H1 (cell line): ENCODE data around the gene DGCR6L. TPM values are rescaled to one million over a fixed set of nuclear protein-coding genes. Genes with fewer than 3 reads are reported as not detected.

Experiments used
- CTCF ChIA-PET: fragments of 300-600 bp; sonication (Branson Sonifier 250); formaldehyde crosslinking; loops from one replicate; lab custom pipeline; 2021; ENCODE audit not compliant: partially characterized antibody; lab: Charles Lee
- POLR2A ChIA-PET: fragments of 300-600 bp; sonication (Branson Sonifier 250); formaldehyde crosslinking; loops from one replicate; lab custom pipeline; 2021; ENCODE audit warnings: inconsistent platforms; ENCODE audit not compliant: partially characterized antibody; lab: Charles Lee
- DNase-seq, 2 experiments: peaks; one replicate each; pipeline versions ENCODE4 v3.0.0 to v3.0.0-alpha.2; 2010 to 2022; ENCODE audit warnings: low spot score in 2 of 2, low read depth in 1 of 2, mixed read lengths in 1 of 2
- FAIRE-seq: peaks from 2 replicates; lab custom pipeline; 2011; peaks lifted over from hg19 to GRCh38; lab: Jason Lieb, UNC
- H2AFZ ChIP-seq: 2 replicates; pipeline ENCODE4 v1.8.1; 2012; ENCODE audit warnings: low read length, inconsistent platforms
- H2AK5ac ChIP-seq: 2 replicates; pipeline ENCODE4 v1.6.1; 2013; ENCODE audit warnings: low read depth, low read length
- H2BK120ac ChIP-seq: replicated peaks from 2 replicates; pipeline ENCODE3; 2013; ENCODE audit warnings: low read depth, low read length, inconsistent platforms
- H2BK12ac ChIP-seq: 2 replicates; pipeline ENCODE4 v1.6.1; 2013; ENCODE audit warnings: low read depth, low read length
- H2BK15ac ChIP-seq: 2 replicates; pipeline ENCODE4 v1.6.1; 2013; ENCODE audit warnings: low read length
- H2BK20ac ChIP-seq: 2 replicates; pipeline ENCODE4 v1.6.1; 2013; ENCODE audit warnings: low read length
- H2BK5ac ChIP-seq: 2 replicates; pipeline ENCODE4 v1.6.1; 2013; ENCODE audit warnings: low read depth, low read length
- H3K14ac ChIP-seq: 2 replicates; pipeline ENCODE4 v1.6.1; 2013; ENCODE audit warnings: inconsistent platforms; ENCODE audit not compliant: insufficient read length
- H3K18ac ChIP-seq: 2 replicates; pipeline ENCODE4 v1.6.1; 2013; ENCODE audit warnings: low read length; ENCODE audit errors: extremely low read depth
- H3K23ac ChIP-seq: 2 replicates; pipeline ENCODE4 v1.6.1; 2013; ENCODE audit warnings: inconsistent platforms; ENCODE audit not compliant: insufficient read length
- H3K23me2 ChIP-seq: 2 replicates; pipeline ENCODE4 v1.6.1; 2013; ENCODE audit warnings: low read depth, low read length
- H3K27ac ChIP-seq: 2 replicates; pipeline ENCODE4 v1.6.1; 2011; ENCODE audit warnings: low read depth, low read length, inconsistent platforms
- H3K27me3 ChIP-seq, 4 experiments: replicated peaks in 1 of 4; 1 replicate in 1 of 4; 2 replicates in 3 of 4; pipeline versions ENCODE4 v1.6.1 to v1.8.1; 2011 to 2013; ENCODE audit warnings: low read length in 3 of 4, mild to moderate bottlenecking in 3 of 4, inconsistent platforms in 2 of 4, mixed read lengths in 2 of 4, moderate library complexity in 1 of 4; ENCODE audit not compliant: control insufficient read depth in 3 of 4, insufficient read depth in 3 of 4; ENCODE audit errors: extremely low read depth in 1 of 4
- H3K36me3 ChIP-seq, 4 experiments: 2 replicates each; pipeline versions ENCODE4 v1.6.1 to v1.8.1; 2011 to 2013; ENCODE audit warnings: mild to moderate bottlenecking in 4 of 4, low read length in 3 of 4, moderate library complexity in 2 of 4, control low read depth in 1 of 4, inconsistent platforms in 1 of 4; ENCODE audit not compliant: insufficient read depth in 4 of 4, control insufficient read depth in 2 of 4
- H3K4ac ChIP-seq: replicated peaks from 2 replicates; pipeline ENCODE3; 2013; ENCODE audit warnings: low read length, low read depth, mixed read lengths, inconsistent platforms; ENCODE audit not compliant: insufficient read length
- H3K4me1 ChIP-seq, 4 experiments: replicated peaks in 1 of 4; 1 replicate in 1 of 4; 2 replicates in 3 of 4; pipeline versions ENCODE4 v1.6.1 to v1.8.1; 2011 to 2013; ENCODE audit warnings: low read length in 3 of 4, inconsistent platforms in 2 of 4, mixed read lengths in 1 of 4; ENCODE audit not compliant: insufficient read depth in 4 of 4, control insufficient read depth in 3 of 4
- H3K4me2 ChIP-seq, 2 experiments: 2 replicates each; pipeline versions ENCODE4 v1.6.1 to v1.8.1; 2011 to 2013; ENCODE audit warnings: low read depth in 2 of 2, low read length in 2 of 2, control low read depth in 1 of 2, inconsistent platforms in 1 of 2, mild to moderate bottlenecking in 1 of 2; ENCODE audit not compliant: insufficient read depth in 1 of 2
- H3K4me3 ChIP-seq, 4 experiments: fragments of 200-600, 300-600 bp in 1 of 4; sonication (generic), shearing (Covaris generic), sonication (Bioruptor Twin) in 1 of 4; 2 replicates each; pipeline versions ENCODE4 v1.5.1 to v1.8.1; 2011 to 2016; ENCODE audit warnings: low read length in 4 of 4, low read depth in 3 of 4, control low read depth in 2 of 4, inconsistent platforms in 2 of 4, mild to moderate bottlenecking in 2 of 4, mixed read lengths in 1 of 4, moderate library complexity in 1 of 4; ENCODE audit not compliant: insufficient read depth in 2 of 4; ENCODE audit errors: extremely low read depth in 1 of 4
- H3K56ac ChIP-seq: replicated peaks from 2 replicates; pipeline ENCODE3; 2013; ENCODE audit warnings: low read depth, mild to moderate bottlenecking, mixed read lengths, low read length, inconsistent platforms; ENCODE audit not compliant: insufficient read length
- H3K79me1 ChIP-seq: 2 replicates; pipeline ENCODE4 v1.6.1; 2013; ENCODE audit warnings: low read depth, low read length, control low read depth
- H3K79me2 ChIP-seq, 2 experiments: 2 replicates each; pipeline versions ENCODE4 v1.6.1 to v1.8.1; 2012 to 2013; ENCODE audit warnings: low read length in 2 of 2, mild to moderate bottlenecking in 2 of 2, inconsistent platforms in 1 of 2; ENCODE audit not compliant: insufficient read depth in 2 of 2, control insufficient read depth in 1 of 2
- H3K9ac ChIP-seq, 4 experiments: replicated peaks in 1 of 4; 1 replicate in 1 of 4; 2 replicates in 3 of 4; pipeline versions ENCODE4 v1.6.1 to v1.8.1; 2011 to 2013; ENCODE audit warnings: low read depth in 3 of 4, low read length in 3 of 4, control low read depth in 2 of 4, mild to moderate bottlenecking in 2 of 4, moderate library complexity in 2 of 4, inconsistent platforms in 1 of 4; ENCODE audit errors: extremely low read depth in 1 of 4
- H3K9me3 ChIP-seq, 2 experiments: 2 replicates each; pipeline versions ENCODE4 v1.6.1 to v1.8.1; 2012 to 2013; ENCODE audit warnings: mild to moderate bottlenecking in 2 of 2, moderate library complexity in 2 of 2, control low read depth in 1 of 2, inconsistent platforms in 1 of 2, low read depth in 1 of 2, low read length in 1 of 2, mixed read lengths in 1 of 2; ENCODE audit not compliant: insufficient read depth in 2 of 2
- H4K20me1 ChIP-seq, 2 experiments: replicated peaks in 1 of 2; 2 replicates each; pipeline versions ENCODE3 to v1.8.1; 2011 to 2013; ENCODE audit warnings: inconsistent platforms in 2 of 2, low read length in 2 of 2, mild to moderate bottlenecking in 1 of 2; ENCODE audit not compliant: insufficient read depth in 2 of 2, control insufficient read depth in 1 of 2
- H4K5ac ChIP-seq: 2 replicates; pipeline ENCODE4 v1.6.1; 2013; ENCODE audit warnings: low read length, low read depth, mixed read lengths, inconsistent platforms; ENCODE audit not compliant: insufficient read length
- H4K8ac ChIP-seq: 2 replicates; pipeline ENCODE4 v1.8.0; 2013; ENCODE audit warnings: mild to moderate bottlenecking, moderate library complexity, low read length, inconsistent platforms; ENCODE audit not compliant: insufficient read depth; ENCODE audit errors: extremely low read depth
- H4K91ac ChIP-seq: replicated peaks from 2 replicates; pipeline ENCODE3; 2013; ENCODE audit warnings: low read length, mixed read lengths, inconsistent platforms; ENCODE audit not compliant: insufficient read length
- BACH1 ChIP-seq: IDR thresholded peaks from 2 replicates; pipeline ENCODE4 v1.6.1; 2012; ENCODE audit warnings: low read length, improper control_type of control experiment
- BCL11A ChIP-seq, 2 experiments: IDR thresholded peaks; one replicate each; pipeline ENCODE4 v1.6.1; 2011; ENCODE audit warnings: low read depth in 2 of 2, low read length in 2 of 2, mild to moderate bottlenecking in 2 of 2
- CHD2 ChIP-seq: IDR thresholded peaks from 2 replicates; pipeline ENCODE4 v1.6.1; 2012; ENCODE audit warnings: low read length, improper control_type of control experiment
- EGR1 ChIP-seq: IDR thresholded peaks from 2 replicates; pipeline ENCODE4 v1.6.1; 2011; ENCODE audit warnings: low read depth, low read length, borderline replicate concordance
- KDM1A ChIP-seq: fragments of 200-600, 300-600 bp; sonication (generic); IDR thresholded peaks from 2 replicates; pipeline ENCODE4 v1.7.1; 2016; ENCODE audit warnings: mild to moderate bottlenecking, low read length, borderline replicate concordance
- POLR2A ChIP-seq, 2 experiments: IDR thresholded peaks; 1 replicate in 1 of 2; 2 replicates in 1 of 2; pipeline ENCODE4 v1.6.1; 2011; ENCODE audit warnings: low read depth in 2 of 2, low read length in 2 of 2, mild to moderate bottlenecking in 2 of 2; ENCODE audit errors: control extremely low read depth in 1 of 2
- RBBP5 ChIP-seq: IDR thresholded peaks from 2 replicates; pipeline ENCODE4 v1.7.1; 2012; ENCODE audit warnings: low read depth, mild to moderate bottlenecking, inconsistent platforms, low read length, moderate library complexity, borderline replicate concordance
- SIX5 ChIP-seq: IDR thresholded peaks from 2 replicates; pipeline ENCODE4 v1.6.1; 2011; ENCODE audit warnings: mild to moderate bottlenecking, low read depth, low read length
- TAF1 ChIP-seq: IDR thresholded peaks from 2 replicates; pipeline ENCODE4 v1.6.1; 2011; ENCODE audit warnings: mild to moderate bottlenecking, low read depth, low read length
- TAF7 ChIP-seq: optimal IDR thresholded peaks from 2 replicates; pipeline ENCODE3; 2011; ENCODE audit warnings: low read depth, mild to moderate bottlenecking, inconsistent platforms, low read length, moderate library complexity, borderline replicate concordance
- TEAD4 ChIP-seq: IDR thresholded peaks from 2 replicates; pipeline ENCODE4 v1.6.1; 2012; ENCODE audit warnings: low read depth, low read length, inconsistent platforms, mixed read lengths
- YY1 ChIP-seq: IDR thresholded peaks from 2 replicates; pipeline ENCODE4 v1.6.1; 2011; ENCODE audit warnings: low read depth, mild to moderate bottlenecking, low read length
- WGBS, 2 experiments: shearing (Covaris generic) in 1 of 2; methylation state at CpG; one replicate each; pipeline versions ENCODE4 v1.1.6 to v1.1.7; 2013 to 2015; ENCODE audit warnings: low lambda C conversion rate in 2 of 2, mixed read lengths in 2 of 2, inconsistent platforms in 1 of 2, low coverage in 1 of 2, missing lambda C conversion rate in 1 of 2; ENCODE audit not compliant: insufficient replicate concordance in 2 of 2, insufficient coverage in 1 of 2, insufficient read length in 1 of 2; ENCODE audit errors: extremely low coverage in 1 of 2, missing lambda C conversion rate in 1 of 2; 5-methylcytosine and 5-hydroxymethylcytosine counted together
- polyA plus RNA-seq, 7 experiments: library from polyadenylated mRNA; depleted of rRNA in 3 of 7; stranded (reverse) in 5 of 7; unstranded in 2 of 7; fragments of >200 nt in 5 of 7; fragments of 200-250 nt in 2 of 7; gene quantifications; 1 replicate in 5 of 7; 2 replicates in 1 of 7; 4 replicates in 1 of 7; pipeline versions ENCODE4 v1.2.1 to v1.2.3, GENCODE V29; 2011 to 2013; ENCODE audit warnings: missing spikeins in 2 of 7, mixed read lengths in 2 of 7
- total RNA-seq: library from RNA; stranded (reverse); fragmentation: NEBNext Ultra II Directional; extraction: Animal tissue kit (Norgen Biotek cat#: 25700); gene quantifications from 2 replicates; pipeline ENCODE4 v1.2.1, GENCODE V29; 2021
- TF ChIP-seq, protein P1 (sequence below): IDR thresholded peaks from 2 replicates; pipeline ENCODE4 v1.6.1; 2012; ENCODE audit warnings: inconsistent platforms

Gene DGCR6L
- total and polyA plus RNA-seq, 2 of the 8 experiments (the other 6 are each of a cell fraction or from before 2014, with no cell fraction given): 43.6 to 72.6 TPM

DNA sequence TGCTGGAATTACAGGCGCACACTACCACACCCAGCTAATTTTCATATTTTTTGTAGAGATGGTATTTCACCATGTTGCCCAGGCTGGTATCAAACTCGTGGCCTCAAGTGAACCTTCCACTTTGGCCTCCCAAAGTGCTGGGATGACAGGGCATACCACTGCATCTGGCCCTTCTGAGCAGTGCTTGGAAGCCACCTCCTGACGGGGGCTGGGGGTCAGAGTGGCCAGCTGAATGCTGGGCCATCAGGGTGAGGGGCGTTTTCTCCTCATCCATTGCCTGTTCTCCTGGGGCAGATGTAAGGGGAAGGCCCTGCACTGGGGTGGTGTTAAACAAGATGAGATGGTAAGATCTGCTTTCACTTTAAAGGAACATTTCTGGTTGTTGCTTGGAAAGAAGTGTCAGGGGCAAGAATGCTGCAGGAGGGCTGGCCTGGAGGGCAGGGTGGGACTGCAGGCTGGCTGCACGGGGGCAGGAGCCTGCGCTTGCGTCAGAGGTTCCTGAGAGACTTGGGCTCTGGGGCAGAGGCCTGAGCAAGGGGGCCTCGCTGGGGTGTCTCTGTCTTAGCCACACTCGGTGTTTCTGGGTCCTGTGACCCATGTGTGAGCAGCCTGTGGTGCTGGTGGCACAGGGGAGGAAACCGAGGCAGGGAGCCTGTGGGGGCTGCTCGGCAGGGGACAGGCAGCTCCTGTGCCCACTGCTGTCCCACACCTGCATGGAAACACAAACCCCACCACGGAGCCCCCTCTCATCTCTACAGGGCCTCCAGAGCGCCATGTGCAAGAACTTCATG lies 17.2 kb downstream of the DGCR6L start:
- no peak overlapping the region for H3K27ac ChIP-seq
- H2BK20ac ChIP-seq: no peak overlapping the region
- no peak overlapping the region for H2AFZ ChIP-seq
- H3K4ac ChIP-seq: no peak overlapping the region
- WGBS, 2 experiments: 80% methylated on average over 11 of the region's 13 CpGs; no CpG with 5 or more reads in 1 of the 2 experiments
- H2BK120ac ChIP-seq: no peak overlapping the region
- H3K56ac ChIP-seq: no peak overlapping the region
- H4K20me1 ChIP-seq: peaks cover 0 to 2% of the 10 kb centered on the region in 2 experiments
- no peak overlapping the region for H4K5ac ChIP-seq
- H3K79me1 ChIP-seq: no peaks in the 10 kb centered on the region
- H3K4me1 ChIP-seq: peaks cover 0 to 4% (median 0%) of the 10 kb centered on the region in 4 experiments; a peak in 3 of 7 replicates
- no peak for FAIRE-seq
- H3K4me3 ChIP-seq: no peak overlapping the region
- H2BK15ac ChIP-seq: no peak overlapping the region
- CTCF ChIA-PET: interaction anchor here (1.0 to 1.1 kb wide), 2 partner anchors 13 to 16 kb away, joined by 3 read pairs; no protein-coding TSS in a partner anchor
- no peak overlapping the region for H3K18ac ChIP-seq
- no peak overlapping the region for H3K4me2 ChIP-seq
- peaks cover 7% of the 10 kb centered on the region; the same call in 1 of the 2 replicates for H3K23me2 ChIP-seq
- no peak overlapping the region for H2AK5ac ChIP-seq
- H3K27me3 ChIP-seq: peaks cover 13 to 36% (median 28%) of the 10 kb centered on the region in 4 experiments; a peak in 6 of 7 replicates
- no peaks in the 10 kb centered on the region for H3K36me3 ChIP-seq
- no peak overlapping the region for H3K23ac ChIP-seq
- H3K9me3 ChIP-seq: no peaks in the 10 kb centered on the region
- POLR2A ChIA-PET: no interaction called here
- DNase-seq: no peak
- H4K8ac ChIP-seq: no peak overlapping the region
- no peaks in the 10 kb centered on the region for H3K79me2 ChIP-seq
- H3K9ac ChIP-seq: no peak overlapping the region
- TF ChIP-seq RBBP5 (no peak), BACH1 (no peak), TEAD4 (no peak), YY1 (no peak), CHD2 (no peak), TAF7 (no peak), BCL11A (IDR thresholded peaks at IDR 0.05; ENCODE audit: low read depth in 2 of 2, low read length in 2 of 2) (no peak), SIX5 (no peak), TAF1 (no peak), KDM1A (no peak), EGR1 (no peak), POLR2A (IDR thresholded peaks at IDR 0.05; ENCODE audit: control extremely low read depth in 1 of 2, low read depth in 2 of 2, low read length in 2 of 2) (no peak)
- TF ChIP-seq, protein P1, sequence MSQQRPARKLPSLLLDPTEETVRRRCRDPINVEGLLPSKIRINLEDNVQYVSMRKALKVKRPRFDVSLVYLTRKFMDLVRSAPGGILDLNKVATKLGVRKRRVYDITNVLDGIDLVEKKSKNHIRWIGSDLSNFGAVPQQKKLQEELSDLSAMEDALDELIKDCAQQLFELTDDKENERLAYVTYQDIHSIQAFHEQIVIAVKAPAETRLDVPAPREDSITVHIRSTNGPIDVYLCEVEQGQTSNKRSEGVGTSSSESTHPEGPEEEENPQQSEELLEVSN: no peak
- TF ChIP-seq, all 59 proteins: peak for 0
- H2BK5ac ChIP-seq: no peak overlapping the region
- no peak overlapping the region for H4K91ac ChIP-seq
- no peak overlapping the region for H3K14ac ChIP-seq
- no peak overlapping the region for H2BK12ac ChIP-seq
